ENCODE results near the gene SLC35F1. TPM values are rescaled to one million over a fixed set of nuclear protein-coding genes. Genes with fewer than 3 reads are reported as not detected.

The SLC35F1 gene
- total and polyA plus RNA-seq, 2 donors (not counting 1 experiment from before 2014, with no cell fraction given) = not detected

- no peak overlapping the region for H3K27ac ChIP-seq (ENCODE audit: low read length in 2 of 2)
- no peak for TF ChIP-seq EZH2 (IDR thresholded peaks at IDR 0.05; ENCODE audit: borderline replicate concordance, insufficient read depth, low read depth, low read length, poor library complexity, severe bottlenecking)
- TF ChIP-seq CTCF (IDR thresholded peaks at IDR 0.05) = no peak
- ATAC-seq (ENCODE audit: low read depth) (no peak), DNase-seq (no peak)
- ChIA-PET POLR2A (no interaction called here), CTCF (no interaction called here)
- WGBS (ENCODE audit: insufficient coverage) = 89% methylated on average over 4 of the region's 5 CpGs
- H3K9me3 Mint-ChIP-seq (ENCODE audit: insufficient read depth) = no peaks in the 10 kb centered on the region
- no peaks in the 10 kb centered on the region for H3K27me3 Mint-ChIP-seq
- no peaks in the 10 kb centered on the region for H3K4me1 Mint-ChIP-seq
- H3K27me3 ChIP-seq (replicated peaks in 1 of 4; ENCODE audit: control extremely low read depth in 1 of 4, control insufficient read depth in 3 of 4, insufficient read depth in 4 of 4, low read length in 3 of 4) = no peaks in the 10 kb centered on the region
- no peaks in the 10 kb centered on the region for H3K36me3 ChIP-seq (replicated peaks in 1 of 2; ENCODE audit: control extremely low read depth in 1 of 2, control insufficient read depth in 1 of 2, extremely low read depth in 1 of 2, insufficient read depth in 2 of 2, low read length in 1 of 2)
- no peaks in the 10 kb centered on the region for H4K20me1 ChIP-seq (ENCODE audit: control insufficient read depth, insufficient read depth, low read length, poor library complexity, severe bottlenecking)
- intact Hi-C loops (cut with micrococcal nuclease) = no loop called here
- no peaks in the 10 kb centered on the region for H3K4me1 ChIP-seq (ENCODE audit: control insufficient read depth in 2 of 2, insufficient read depth in 2 of 2, low read length in 2 of 2)
- H3K4me2 ChIP-seq (replicated peaks; ENCODE audit: low read depth, low read length, poor library complexity, severe bottlenecking) = no peak overlapping the region
- H3K27ac Mint-ChIP-seq = no peak overlapping the region
- H3K79me2 ChIP-seq (ENCODE audit: control insufficient read depth, insufficient read depth, low read length) = no peaks in the 10 kb centered on the region
- H3K4me3 Mint-ChIP-seq = no peak overlapping the region
- H3K9ac ChIP-seq (ENCODE audit: low read length) = no peak overlapping the region
- H3K4me3 ChIP-seq (ENCODE audit: control extremely low read depth in 1 of 5, extremely low read depth in 1 of 5, insufficient read depth in 1 of 5, low read depth in 2 of 5, low read length in 4 of 5) = no peak overlapping the region
- no peak overlapping the region for H2AFZ ChIP-seq (ENCODE audit: insufficient read depth, low read depth, low read length, poor library complexity, severe bottlenecking)
- H3K9me3 ChIP-seq (ENCODE audit: control extremely low read depth in 1 of 3, control insufficient read depth in 2 of 3, insufficient read depth in 1 of 3, low read length in 2 of 3) = no peaks in the 10 kb centered on the region
Measured at GRCh38 chr6:117956386-117956785, 49.3 kb downstream of the SLC35F1 start.

GRCh38 chr6:117958536-117958935 lies 51.5 kb downstream of the SLC35F1 start:
- no peak overlapping the region for H3K27ac ChIP-seq (ENCODE audit: low read length in 2 of 2)
- H3K4me1 ChIP-seq (ENCODE audit: control insufficient read depth in 2 of 2, insufficient read depth in 2 of 2, low read length in 2 of 2) = no peaks in the 10 kb centered on the region
- H3K4me2 ChIP-seq (replicated peaks; ENCODE audit: low read depth, low read length, poor library complexity, severe bottlenecking) = no peak overlapping the region
- ChIA-PET POLR2A (no interaction called here), CTCF (no interaction called here)
- ATAC-seq (ENCODE audit: low read depth) (no peak), DNase-seq (no peak)
- no peaks in the 10 kb centered on the region for H3K27me3 ChIP-seq (replicated peaks in 1 of 4; ENCODE audit: control extremely low read depth in 1 of 4, control insufficient read depth in 3 of 4, insufficient read depth in 4 of 4, low read length in 3 of 4)
- Mint-ChIP-seq H3K4me1 (no peaks in the 10 kb centered on the region), H3K27ac (no peak overlapping the region), H3K27me3 (no peaks in the 10 kb centered on the region), H3K4me3 (no peak overlapping the region), H3K9me3 (ENCODE audit: insufficient read depth) (no peaks in the 10 kb centered on the region)
- no peaks in the 10 kb centered on the region for H3K36me3 ChIP-seq (replicated peaks in 1 of 2; ENCODE audit: control extremely low read depth in 1 of 2, control insufficient read depth in 1 of 2, extremely low read depth in 1 of 2, insufficient read depth in 2 of 2, low read length in 1 of 2)
- intact Hi-C loops (cut with micrococcal nuclease) = no loop called here
- H3K9ac ChIP-seq (ENCODE audit: low read length) = no peak overlapping the region
- no peaks in the 10 kb centered on the region for H4K20me1 ChIP-seq (ENCODE audit: control insufficient read depth, insufficient read depth, low read length, poor library complexity, severe bottlenecking)
- H3K4me3 ChIP-seq (ENCODE audit: control extremely low read depth in 1 of 5, extremely low read depth in 1 of 5, insufficient read depth in 1 of 5, low read depth in 2 of 5, low read length in 4 of 5) = no peak overlapping the region
- TF ChIP-seq CTCF (IDR thresholded peaks at IDR 0.05) (no peak), EZH2 (IDR thresholded peaks at IDR 0.05; ENCODE audit: borderline replicate concordance, insufficient read depth, low read depth, low read length, poor library complexity, severe bottlenecking) (no peak)
- whole genome bisulfite sequencing (ENCODE audit: insufficient coverage) = 100% methylated on average over 1 of the region's 3 CpGs
- no peaks in the 10 kb centered on the region for H3K9me3 ChIP-seq (ENCODE audit: control extremely low read depth in 1 of 3, control insufficient read depth in 2 of 3, insufficient read depth in 1 of 3, low read length in 2 of 3)
- H3K79me2 ChIP-seq (ENCODE audit: control insufficient read depth, insufficient read depth, low read length) = no peaks in the 10 kb centered on the region
- H2AFZ ChIP-seq (ENCODE audit: insufficient read depth, low read depth, low read length, poor library complexity, severe bottlenecking) = no peak overlapping the region
